Middle frontal gyrus (tissue), 1 donor: ENCODE results near the gene ENTR1.
"Not testable (repeated sequence)": the region's sequence is repeated elsewhere in the genome, so short reads cannot be mapped to it uniquely, and the experiment has no call there.

ENCODE experiments used
- DNase-seq: peaks from one replicate; pipeline ENCODE4 v3.0.0-alpha.2; 2015; ENCODE audit warnings: low spot score; ENCODE audit errors: extremely low spot score

ENTR1 gene

DNA sequence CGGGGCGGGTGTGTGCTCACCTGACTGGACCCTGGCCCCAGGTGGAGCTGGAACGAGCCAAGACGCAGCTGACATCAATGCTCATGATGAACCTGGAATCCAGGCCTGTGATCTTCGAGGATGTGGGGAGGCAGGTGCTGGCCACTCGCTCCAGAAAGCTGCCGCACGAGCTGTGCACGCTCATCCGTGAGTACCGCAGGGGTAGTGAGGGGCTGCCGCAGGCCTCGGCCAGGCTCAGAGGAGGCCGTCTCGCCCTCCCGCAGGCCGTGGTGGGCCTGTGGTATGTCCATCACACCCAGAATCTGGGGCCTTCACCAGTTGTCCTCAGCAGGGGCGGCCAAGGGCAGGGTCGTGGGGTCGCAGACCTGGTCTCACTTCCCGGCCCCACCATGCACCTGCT lies 11.4 kb upstream of the ENTR1 start:
- DNase-seq = no peak

- DNase-seq = no peak
Observed at GRCh38 chr9:136419092-136419420, 8.6 kb upstream of the ENTR1 start.

GRCh38 chr9:136418182-136419091 lies 8.0 kb upstream of the ENTR1 start:
- DNase-seq = no peak

- DNase-seq = no peak
Observed at GRCh38 chr9:136416914-136417313, 6.5 kb upstream of the ENTR1 start.

- DNase-seq = no peak
Observed at GRCh38 chr9:136416427-136416826, 6.0 kb upstream of the ENTR1 start.

DNA sequence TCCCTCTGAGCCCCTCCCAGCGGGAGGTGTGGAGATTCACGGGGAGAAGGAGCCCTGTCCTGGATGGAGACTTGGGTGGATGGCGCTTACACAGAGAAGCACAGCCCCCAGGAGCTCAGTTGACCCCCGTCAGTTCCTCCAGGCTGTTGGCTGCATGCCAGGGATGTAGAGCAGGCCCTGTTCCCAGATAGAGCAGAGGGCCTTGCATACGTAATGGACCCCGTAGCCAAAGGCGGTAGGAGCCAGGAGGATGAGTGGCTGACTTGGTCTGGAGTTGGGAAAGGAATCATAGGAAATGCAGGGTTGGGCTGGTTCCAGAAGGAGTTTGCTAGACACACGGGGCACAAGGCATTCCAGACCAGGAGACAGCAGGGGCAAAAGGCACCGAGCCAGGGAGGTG lies 2.5 kb upstream of the ENTR1 start:
- DNase-seq = no peak

- no peak for DNase-seq
Observed at GRCh38 chr9:136411378-136411777, 964 bp upstream of the ENTR1 start.

- no peak for DNase-seq
Observed at GRCh38 chr9:136409557-136410455, 608 bp downstream of the ENTR1 start.

DNA sequence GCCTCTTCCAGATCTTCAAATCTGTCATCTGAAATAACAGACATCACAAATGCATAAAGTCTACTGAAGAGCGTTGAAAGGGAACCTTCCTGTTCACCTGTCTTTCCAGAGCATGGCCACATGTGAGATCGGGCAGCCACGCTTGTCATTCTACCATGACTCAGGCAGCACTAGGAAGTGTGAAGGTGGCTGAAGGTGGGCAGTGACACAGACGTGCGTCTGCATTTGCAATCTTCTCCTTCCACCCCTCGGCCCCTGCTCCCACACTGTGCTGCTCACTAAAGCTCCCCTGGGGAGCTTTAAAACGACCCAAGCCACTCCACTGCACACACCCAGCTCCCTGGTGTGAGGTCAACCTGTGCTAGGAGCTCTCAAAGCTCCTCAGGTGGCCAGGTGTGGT lies 2.5 kb downstream of the ENTR1 start:
- no peak for DNase-seq

- DNase-seq = not testable (repeated sequence)
Observed at GRCh38 chr9:136407061-136407460, 3.4 kb downstream of the ENTR1 start.

GRCh38 chr9:136405904-136406303 lies 4.5 kb downstream of the ENTR1 start:
- not testable (repeated sequence) for DNase-seq

- DNase-seq = no peak
Observed at GRCh38 chr9:136405481-136405880, 4.9 kb downstream of the ENTR1 start.

- no peak for DNase-seq
Observed at GRCh38 chr9:136404801-136405136, 5.6 kb downstream of the ENTR1 start.

DNA sequence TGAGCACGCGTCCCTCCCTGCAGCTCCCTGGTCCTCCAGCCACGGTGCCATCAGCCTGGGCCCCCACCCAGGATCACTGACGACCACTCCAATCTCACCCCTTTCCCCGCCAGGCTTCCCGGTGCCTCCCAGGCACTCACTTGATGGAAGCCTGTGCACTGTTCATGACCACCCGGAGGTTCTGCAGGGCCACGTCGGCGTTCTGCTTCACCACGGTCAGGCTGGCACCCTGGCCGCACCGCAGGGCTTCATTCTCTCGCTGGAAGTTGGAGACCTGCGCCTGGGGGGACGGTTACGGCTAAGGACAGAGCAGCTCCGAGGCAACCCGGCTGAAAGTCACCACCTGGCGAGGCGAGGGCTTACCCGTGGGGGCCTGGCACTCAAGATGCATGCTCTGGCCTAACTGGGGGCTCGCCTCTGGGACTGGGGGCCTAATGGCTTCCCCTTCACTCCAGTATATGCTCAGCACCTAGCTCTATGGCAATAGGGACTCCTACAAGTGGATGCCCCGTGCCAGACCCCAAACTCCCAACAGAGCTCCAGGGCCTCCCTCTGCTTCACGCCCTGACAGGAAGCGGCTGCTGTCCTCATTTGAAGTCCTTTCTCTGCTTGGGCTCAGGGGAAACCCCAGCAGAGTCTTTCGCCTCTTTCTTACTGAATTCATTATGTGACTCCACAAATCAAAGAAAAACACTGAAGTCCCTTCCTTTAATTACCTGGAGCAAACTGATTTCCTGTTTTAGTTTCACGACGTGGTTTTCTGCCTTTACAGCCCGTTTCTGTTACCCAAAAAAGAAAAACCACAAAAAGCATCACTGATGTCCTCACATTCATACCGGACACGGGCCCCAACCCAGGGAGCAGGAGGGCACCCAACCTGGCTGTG lies 6.3 kb downstream of the ENTR1 start:
- no peak for DNase-seq

DNA sequence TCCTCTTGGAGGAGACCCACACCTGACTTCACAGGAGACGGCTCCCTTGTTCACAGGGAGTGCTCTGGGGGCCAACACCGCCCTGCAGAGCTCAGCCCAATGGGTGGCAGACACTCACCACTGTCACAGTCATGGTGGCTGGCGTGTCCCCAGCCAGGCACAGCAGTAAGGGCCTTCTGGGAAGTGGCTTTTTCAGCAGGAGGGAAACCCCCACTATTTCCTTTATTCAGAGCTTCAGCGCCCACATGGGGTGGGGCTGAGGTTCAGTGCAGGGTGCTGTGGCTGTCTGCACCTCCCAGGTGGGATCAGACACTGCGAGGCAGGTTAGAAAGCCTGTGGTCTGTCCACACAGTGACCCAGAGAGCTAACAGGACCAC lies 6.9 kb downstream of the ENTR1 start:
- DNase-seq = no peak

- DNase-seq = no peak
Observed at GRCh38 chr9:136402067-136402466, 8.3 kb downstream of the ENTR1 start.

GRCh38 chr9:136401173-136401922 lies 9.1 kb downstream of the ENTR1 start:
- DNase-seq = no peak

DNA sequence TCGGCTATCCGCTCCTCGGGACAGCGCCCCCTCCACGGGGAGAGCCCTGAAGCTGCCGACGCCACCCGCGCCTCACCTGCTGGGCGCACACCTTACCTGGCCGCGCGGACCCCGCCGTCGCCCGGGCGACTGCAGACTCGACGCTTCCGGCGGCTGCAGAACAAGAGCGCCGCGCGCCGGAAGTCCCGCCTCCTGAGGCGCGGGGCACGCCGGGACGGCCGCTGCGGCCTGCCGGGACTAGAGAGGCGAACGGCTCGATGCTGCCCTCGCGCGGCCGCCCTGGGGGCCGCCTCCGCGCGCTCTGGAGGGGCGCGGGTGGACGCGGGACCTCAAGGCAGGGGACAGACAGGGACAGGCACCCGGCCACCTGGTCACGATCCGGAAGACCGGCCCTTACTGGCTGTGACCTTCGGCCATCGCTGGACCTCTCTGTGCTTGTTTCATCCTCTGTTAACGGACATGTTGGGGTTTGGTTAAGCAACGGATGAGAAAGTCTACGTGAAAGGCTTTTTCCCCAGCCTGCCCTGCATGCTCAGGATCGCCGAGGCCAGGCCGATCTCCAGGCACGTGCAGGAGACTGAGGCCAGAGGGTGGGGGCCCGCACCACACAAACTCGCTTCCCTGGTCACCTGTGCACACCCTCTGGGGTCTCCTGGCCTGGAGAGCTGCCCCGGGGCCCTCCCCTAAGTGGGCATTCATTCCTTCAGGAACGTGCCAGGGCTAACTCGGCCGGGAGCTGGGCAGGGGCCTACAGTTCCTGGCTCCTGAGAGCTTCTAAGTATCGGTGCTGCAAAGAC lies 10.2 kb downstream of the ENTR1 start, which contains the start of gene SNAPC4:
Gene SNAPC4, minus strand, starts transcription at position 133 of the 797 bp plus-strand sequence. CDS start 1,742 bp downstream, outside the sequence.
- DNase-seq = peak; percentile 77

GRCh38 chr9:136399176-136400037 lies 11.0 kb downstream of the ENTR1 start:
- DNase-seq = no peak
